GM12865 (cell line): Measurements from ENCODE around the gene USP9Y.
"Not testable (repeated sequence)": the region's sequence is repeated elsewhere in the genome, so short reads cannot be mapped to it uniquely, and the experiment has no call there.

ENCODE experiments used
- DNase-seq: peaks from one replicate; pipeline ENCODE4 v3.0.0; 2010; ENCODE audit warnings: low read depth
- H3K4me3 ChIP-seq: 2 replicates; pipeline ENCODE4 v1.5.1; 2011; ENCODE audit warnings: mild to moderate bottlenecking, low read depth, low read length, control low read depth
- CTCF ChIP-seq: IDR thresholded peaks from 2 replicates; pipeline ENCODE4 v1.5.1; 2011; ENCODE audit warnings: low read length, control low read depth, low read depth, inconsistent platforms; ENCODE audit not compliant: insufficient read depth; ENCODE audit errors: missing control alignments

USP9Y gene

GRCh38 chrY:12701181-12701695 is at the start of gene USP9Y:
Gene USP9Y, plus strand, starts transcription at chrY:12701231. Its CDS starts 8,217 bp downstream, at chrY:12709448.
- TF ChIP-seq CTCF, result no peak

GRCh38 chrY:12651621-12652036 is 49.4 kb upstream of the USP9Y start:
- TF ChIP-seq CTCF, result no peak

More at GRCh38 chrY:12701181-12701695, at the start of gene USP9Y:
- no peak within 1 kb of the TSS for H3K4me3 ChIP-seq
- no peak for DNase-seq

DNA sequence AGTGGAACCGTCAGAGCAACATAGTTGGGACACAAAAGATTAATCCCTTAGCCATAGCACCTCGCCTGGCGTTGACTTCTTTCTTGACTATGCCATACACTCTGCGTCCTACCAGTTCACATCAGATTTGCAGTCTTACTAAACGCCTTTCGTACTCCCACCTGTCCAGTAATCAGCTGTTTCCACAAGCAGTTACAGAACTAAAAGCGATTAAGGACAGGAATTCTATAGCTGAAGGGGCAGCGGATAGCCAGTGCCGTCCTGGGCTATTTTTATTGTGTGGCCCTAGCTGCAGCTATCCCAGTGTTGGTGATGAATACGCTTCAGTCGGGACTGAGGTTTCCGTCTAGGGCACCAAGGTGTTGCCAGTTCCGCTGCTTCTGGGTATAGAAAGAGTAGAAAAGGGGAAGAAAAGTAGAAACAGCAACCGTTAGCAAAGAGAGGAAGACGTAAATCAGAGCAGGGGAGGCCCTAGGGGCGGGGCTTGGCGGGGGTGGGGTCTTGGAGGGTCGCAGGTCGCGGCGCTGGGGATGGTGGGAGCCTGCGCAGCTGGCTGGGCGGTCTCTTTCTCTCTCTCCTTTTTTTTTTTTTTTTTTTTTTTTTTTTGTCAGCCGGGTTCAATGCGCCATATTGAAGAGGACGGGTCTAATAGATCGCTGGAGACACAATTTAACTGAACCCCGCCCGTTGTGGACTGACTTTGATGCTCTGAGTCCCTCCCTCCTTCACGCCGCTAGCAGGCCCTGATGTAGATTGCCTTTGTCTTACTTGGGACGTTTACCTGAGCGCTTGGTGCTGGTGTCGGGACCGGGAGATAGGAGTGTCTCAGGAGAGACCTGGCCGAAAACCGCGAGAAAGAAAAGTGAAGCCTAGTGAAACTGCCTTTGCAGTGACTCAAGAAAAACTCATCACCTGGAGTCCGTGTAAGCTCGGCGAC is 39.0 kb upstream of the USP9Y start:
- no peak for TF ChIP-seq CTCF
- no peak for DNase-seq
- no peak overlapping the region for H3K4me3 ChIP-seq

More at GRCh38 chrY:12651621-12652036, 49.4 kb upstream of the USP9Y start:
- no peak for DNase-seq
- H3K4me3 ChIP-seq, result no peak overlapping the region

DNA sequence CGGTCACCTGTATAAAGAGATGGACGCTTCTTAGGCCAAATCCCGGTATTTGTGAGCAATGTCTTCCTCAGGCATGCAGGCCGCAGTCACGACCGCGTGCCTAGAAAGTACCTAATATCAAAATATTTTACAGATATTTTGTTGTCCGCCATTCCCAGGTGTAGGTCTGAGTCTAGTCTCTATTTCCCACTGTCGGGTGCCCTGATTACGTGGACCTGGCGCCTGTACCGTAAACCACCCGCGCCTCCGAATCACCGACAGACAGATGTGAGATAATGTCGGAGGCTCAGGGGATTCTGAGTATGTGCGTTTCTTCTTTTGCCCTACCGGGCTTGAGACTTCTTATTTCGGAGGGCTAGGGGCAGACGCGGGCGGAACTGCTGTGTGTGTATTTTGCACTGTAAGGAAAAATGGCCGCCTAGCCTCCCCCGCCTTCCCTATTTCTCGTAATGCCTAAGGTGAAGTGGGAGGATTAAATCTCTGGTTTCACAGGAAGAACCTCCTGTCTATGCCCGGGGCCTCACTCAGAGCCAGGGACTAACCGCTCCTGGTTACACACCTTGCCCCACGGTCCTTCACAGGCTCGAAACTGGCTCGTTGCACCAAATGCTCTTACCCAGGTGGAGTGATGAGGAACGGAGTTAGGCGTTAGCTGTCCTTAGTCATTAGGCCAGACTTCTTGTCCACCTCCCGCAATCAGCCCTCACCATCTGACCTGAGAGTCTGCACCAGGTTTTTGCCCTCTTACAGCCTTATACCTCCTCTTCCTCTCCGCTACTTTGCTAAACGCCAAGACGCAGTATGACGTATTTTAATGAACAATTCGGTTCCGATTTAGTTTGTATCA is 38.1 kb upstream of the USP9Y start:
- DNase-seq, result no peak

GRCh38 chrY:12663845-12664244 is 37.2 kb upstream of the USP9Y start:
- not testable (repeated sequence) for DNase-seq, H3K4me3 ChIP-seq

More for the DNA sequence above, 38.1 kb upstream of the USP9Y start:
- no peak overlapping the region for H3K4me3 ChIP-seq
- TF ChIP-seq CTCF, result no peak

DNA sequence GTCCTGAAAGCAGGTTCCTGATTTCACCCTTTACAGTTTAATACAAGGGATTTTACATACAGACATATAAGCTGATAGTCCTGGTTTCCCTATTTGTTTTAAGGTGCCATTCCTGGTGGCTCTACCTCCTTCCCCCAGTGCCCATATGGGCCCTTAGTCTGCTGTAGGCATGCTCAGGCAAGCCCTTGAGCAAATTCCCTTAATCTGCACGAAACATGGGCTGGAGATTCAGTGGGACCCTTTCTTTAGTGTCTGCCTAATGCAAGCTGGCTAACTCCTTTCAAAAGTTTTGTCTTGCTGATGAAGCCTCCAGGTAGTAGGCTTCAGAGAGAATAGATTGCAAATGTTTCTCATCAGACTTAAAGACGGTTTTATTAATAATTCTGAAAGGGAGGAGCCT is 22.9 kb upstream of the USP9Y start:
- DNase-seq, result no peak
- TF ChIP-seq CTCF, result no peak
- no peak overlapping the region for H3K4me3 ChIP-seq

GRCh38 chrY:12681535-12681934 is 19.5 kb upstream of the USP9Y start:
- no peak overlapping the region for H3K4me3 ChIP-seq
- TF ChIP-seq CTCF, result no peak
- no peak for DNase-seq
